Stimulated activated CD8-positive, alpha-beta memory T cell treated with anti-CD3 and anti-CD28 coated beads, Interleukin-7, amount 100 ng/mL, for 4 hours (primary cell): ENCODE measurements around the gene TBL2.
"Not testable (repeated sequence)": the region's sequence is repeated elsewhere in the genome, so short reads cannot be mapped to it uniquely, and the experiment has no call there.

Source experiments
- DNase-seq, 2 donors: peaks; one replicate each; pipeline ENCODE4 v3.0.0-alpha.2; 2020; ENCODE audit warnings: low read depth in 2 of 2

TBL2 gene, protein sequence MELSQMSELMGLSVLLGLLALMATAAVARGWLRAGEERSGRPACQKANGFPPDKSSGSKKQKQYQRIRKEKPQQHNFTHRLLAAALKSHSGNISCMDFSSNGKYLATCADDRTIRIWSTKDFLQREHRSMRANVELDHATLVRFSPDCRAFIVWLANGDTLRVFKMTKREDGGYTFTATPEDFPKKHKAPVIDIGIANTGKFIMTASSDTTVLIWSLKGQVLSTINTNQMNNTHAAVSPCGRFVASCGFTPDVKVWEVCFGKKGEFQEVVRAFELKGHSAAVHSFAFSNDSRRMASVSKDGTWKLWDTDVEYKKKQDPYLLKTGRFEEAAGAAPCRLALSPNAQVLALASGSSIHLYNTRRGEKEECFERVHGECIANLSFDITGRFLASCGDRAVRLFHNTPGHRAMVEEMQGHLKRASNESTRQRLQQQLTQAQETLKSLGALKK

DNA sequence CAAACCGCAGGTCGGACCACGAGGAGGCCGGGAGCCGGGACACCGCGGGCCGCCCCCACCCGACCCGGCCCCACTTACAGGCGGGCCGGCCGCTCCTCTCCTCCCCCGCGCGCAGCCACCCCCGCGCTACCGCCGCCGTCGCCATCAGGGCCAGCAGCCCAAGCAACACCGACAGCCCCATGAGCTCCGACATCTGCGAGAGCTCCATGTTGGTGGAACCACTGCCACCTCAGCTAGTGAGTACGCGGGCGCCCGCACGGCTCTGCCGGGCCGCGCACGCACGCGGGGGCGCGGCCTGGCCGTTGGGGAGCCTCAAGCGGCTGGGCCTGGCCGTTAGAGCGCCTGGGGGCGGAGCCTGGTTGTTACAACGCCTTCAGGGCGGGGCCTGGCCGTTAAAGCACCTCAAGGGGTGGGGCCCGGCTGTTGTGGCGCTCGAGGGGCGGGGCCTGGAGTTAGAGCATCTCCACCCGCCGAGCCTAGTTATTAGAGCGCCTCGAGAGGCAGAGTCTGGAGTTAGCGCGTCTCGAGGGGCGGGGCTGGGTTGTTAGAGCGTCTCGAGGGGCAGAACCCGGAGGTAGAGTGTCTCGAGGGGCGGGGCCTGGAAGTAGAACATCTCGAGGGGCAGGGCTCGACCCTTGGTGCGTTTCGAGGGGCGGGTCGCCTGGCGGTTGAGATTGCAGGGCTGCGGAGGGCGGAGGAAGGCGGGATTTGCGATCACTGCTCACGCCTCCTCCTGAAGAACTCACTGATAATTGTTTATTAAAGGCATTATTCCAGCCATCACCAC, at the start of gene TBL2:
Gene TBL2, minus strand, starts transcription at position 238 of the 787 bp plus-strand sequence. Its CDS starts 30 bp downstream, at position 208.
- peak; percentile 96 to 97 for DNase-seq

DNA sequence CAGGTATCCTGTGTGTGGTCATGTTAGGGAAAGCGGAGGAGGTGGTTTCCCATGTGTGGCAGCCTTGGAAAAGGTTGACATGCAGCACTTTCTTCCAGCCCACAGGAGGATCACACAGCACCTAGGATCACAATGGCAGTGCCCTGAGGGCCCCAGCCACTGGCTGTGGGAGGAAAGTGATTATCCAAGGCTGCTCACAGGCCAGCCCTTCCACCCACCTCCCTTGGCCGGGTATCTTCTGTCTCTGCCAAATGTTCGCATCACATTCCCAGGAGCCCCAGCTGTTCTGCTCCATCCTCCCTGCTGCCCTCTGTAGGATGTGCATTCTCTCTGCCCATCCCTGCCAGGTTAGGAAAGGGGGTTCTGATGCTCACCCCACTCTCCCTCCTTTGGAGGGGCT, 48.4 kb upstream of the TBL2 start:
- DNase-seq: no peak

DNA sequence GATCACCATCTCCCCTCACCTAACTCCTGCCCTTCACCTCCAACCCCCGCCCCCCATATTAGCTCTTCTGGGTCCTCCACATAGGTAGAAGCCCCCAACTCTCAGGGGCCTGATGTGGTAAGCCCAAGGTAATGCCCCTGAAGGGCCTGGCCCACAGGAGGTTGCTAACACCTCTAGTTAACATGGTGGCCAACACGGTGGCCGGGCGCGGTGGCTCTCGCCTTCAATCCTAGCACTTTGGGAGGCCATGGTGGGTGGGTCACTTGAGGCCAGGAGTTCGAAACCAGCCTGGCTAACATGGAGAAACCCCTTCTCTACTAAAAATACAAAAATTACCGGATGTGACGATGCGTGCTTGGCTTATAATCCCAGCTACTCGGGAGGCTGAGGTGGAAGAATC, 46.9 kb upstream of the TBL2 start:
- no peak for DNase-seq

DNA sequence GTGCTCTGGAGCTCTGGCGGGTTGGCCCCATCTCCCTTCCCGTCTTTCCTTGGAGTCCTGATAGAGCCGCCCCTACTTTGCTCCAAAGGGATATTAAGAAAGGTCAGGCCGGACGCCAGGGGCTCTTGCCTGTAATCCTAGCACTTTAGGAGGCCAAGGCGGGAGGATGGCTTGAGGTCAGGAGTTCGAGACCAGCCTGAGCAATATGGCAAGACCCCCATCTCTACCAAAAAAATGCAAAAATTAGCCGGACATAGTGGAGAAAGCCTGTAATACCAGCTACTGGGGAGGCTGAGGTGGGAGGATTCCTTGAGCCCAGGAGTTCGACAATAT, 46.3 kb upstream of the TBL2 start:
- DNase-seq: no peak

DNA sequence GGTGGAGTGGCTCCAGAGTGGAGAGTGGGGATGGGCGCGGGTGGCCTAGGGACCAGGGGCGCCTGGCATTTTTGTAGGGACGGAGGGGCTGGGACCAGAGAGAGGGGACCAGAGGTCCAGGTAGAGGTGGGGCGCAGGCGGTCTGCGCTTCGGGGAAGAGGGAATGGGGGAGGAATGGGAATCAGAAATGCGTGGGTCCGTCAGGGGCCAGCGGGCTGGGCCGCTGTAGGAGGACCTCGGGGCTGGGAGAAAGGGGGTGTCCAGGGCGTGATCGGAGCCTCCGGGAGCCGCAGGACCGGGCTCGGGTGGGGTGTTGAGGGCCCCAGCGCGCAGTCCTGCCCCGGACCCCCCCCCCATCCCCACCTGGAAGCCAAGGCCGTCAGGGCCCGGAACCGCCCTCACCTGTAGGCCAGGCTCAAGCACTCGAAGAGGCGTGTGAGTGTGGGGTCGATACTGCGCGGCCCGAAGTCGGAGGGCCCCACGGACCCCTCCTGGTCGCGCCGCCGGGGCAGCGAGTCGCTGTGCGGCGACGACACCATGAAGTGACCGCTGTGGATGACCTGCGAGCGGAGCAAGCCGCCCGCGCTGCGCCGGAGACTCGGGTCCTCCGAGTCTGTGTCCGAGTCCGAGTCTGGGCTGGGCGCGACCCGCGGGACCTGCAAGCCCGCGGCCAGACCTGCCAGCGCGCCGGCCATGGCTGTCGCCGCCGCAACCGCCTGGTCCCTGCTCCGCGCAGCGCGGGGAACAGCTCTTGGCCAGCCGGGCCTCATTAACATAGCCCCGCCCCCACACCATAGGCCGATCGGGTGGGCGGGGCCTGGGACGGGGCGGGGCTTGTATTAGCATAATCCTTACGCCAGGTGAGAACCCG, 45.7 kb upstream of the TBL2 start, which contains the start of gene MLXIPL:
Gene MLXIPL, minus strand, starts transcription at position 725 of the 871 bp plus-strand sequence. Its CDS starts 30 bp downstream, at position 695.
- peak in 1 of 2 donors; percentile 36 for DNase-seq

DNA sequence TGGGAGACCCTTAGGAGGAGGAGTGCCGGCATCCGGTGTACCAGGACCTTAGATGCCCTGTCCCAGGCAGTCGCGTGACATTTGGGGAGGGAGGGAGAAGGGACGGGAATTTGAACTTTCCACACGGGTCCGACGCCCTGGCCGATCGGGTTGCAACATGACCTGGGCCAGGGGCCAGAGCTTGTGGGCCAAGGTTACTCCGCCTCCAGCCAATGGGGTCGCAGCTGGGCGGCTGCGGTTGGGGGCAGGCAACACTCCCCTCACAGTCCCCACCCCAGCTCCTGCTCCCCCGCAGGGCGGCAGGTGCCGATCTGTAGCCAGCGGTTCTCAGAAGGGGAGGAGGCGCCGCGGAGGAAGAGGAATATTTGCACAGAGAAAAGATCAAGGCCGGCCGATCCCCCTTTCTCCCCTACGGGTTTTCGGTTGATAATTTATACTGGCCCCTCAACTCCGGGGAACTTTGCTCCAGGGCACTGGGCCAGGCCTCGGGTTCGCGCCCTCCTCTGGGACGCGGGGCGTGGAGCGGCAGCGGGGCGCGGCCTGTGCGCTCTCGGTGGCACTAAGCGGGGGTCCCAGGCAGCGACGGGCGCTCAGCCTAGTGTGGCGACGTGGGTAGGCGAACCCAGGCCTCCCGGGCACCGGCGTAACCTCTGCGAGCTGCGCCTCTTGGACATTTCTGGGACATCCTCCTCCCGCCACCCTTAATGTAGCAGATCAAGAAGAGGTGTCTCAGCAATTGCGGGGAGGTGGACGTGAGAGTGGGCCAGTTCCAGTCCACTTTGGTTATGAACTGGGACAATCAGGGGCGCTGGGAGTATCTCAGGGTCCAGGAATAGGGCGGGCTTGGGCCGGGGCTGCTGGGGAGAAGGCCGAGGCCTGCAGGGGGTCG, 44.8 kb upstream of the TBL2 start:
- no peak for DNase-seq

DNA sequence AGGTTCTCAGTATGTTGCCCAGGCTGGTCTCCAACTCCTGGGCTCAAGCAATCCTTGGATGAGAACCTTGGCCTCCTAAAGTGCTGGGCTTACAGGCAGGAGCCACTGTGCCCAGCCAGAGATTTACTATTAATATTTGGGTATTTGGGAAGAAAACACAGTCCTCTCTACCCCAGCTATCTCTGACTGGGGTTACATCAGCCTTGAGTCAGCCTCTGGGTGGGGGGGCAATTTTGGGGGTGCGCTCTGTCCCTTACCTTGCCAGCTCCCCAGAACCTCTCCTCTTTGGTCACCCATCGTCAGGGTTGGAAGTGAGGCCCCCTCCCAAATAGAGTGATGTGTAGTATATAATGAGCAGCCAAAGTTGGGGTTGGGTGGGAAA, 44.1 kb upstream of the TBL2 start:
- DNase-seq: no peak

DNA sequence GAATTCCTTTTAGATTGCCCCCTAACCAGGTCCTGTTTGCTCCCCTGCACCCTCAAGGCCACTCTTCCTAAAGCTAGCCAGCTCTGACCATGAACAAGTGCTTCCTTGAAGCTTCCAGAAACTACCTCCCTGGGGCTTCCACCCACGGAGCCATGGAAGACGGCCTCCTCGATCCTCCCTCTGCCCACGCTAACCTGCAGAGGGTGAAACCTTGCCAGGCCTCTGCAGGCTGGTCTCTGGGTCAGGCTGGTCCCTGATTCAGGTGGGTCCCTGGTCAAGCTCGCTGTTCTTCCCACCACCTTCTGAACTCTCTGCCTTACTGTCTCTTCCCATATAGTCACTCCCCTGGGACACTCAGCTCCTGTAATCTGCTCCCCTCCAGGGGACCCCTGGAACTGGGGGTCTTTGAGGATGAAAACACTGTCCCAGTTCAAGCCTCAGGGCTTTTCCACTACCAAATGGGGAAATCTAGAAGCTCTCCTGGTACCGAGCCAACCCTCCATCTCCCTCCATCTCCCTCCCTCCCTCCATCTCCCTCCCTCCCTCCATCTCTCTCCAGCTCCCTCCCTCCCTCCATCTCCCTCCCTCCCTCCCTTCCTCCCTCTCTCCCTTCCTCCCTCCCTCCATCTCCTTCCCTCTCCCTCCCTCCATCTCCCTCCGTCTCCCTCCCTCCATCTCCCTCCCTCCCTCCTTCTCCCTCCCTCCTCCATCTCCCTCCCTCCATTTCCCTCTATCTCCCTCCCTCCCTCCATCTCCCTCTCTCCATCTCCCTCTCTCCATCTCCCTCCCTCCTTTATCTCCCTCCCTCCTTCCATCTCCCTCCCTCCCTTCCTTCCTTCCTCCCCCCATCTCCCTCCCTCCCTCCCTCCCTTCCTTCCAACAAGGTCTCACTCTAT, 43.0 kb upstream of the TBL2 start:
- no peak for DNase-seq

DNA sequence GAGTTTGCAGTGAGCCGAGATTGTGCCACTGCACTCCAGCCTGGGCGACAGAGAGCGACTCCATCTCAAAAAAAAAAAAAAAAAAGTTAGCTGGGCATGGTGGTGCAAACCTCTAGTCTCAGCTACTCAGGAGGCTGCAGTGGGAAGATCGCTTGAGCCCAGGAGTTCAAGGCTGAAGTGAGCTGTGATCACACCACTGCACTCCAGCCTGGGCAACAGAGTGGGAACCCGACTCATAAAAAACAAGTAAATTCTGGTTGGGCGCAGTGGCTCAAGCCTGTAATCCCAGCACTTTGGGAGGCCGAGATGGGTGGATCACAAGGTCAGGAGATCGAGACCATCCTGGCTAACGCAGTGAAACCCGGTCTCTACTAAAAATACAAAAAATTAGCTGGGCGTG, 41.0 kb upstream of the TBL2 start:
- not testable (repeated sequence) for DNase-seq

DNA sequence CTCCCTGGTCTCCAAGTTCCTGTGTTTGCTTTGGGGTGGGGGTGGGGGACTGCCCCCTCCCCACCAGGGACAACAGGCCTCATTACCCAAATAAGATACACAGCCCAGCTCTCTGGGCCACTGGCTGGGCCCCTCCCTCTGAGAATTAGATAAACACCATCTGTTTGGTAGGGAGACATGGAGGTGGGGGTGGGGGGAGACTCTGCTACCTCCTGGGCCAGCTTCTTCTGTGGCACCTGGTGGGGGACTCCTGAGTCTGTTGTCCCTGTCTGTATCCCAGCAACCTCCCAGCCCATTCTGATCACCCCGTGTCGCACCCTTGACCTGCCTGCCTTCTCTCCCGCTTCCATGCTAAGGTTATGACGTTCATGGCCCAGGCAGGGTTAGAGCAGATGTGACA, 40.2 kb upstream of the TBL2 start:
- DNase-seq: no peak

DNA sequence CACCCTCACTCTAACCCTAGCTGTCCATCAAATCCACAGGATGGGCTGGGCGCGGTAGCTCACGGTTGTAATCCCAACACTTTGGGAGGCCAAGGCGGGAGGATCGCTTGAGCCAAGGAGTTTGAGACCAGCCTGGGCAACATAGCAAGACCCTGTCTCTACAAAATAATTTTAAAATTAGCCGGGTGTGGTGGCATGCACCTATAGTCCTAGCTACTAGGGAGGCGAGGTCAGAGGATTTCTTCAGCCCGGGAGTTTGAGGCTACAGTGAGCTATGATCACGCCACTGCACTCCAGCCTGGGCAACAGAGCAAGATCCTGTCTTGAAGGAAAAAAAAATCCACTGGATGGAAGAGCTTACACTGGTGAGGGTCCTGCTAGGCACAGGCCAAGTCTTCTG, 39.1 kb upstream of the TBL2 start:
- not testable (repeated sequence) for DNase-seq

DNA sequence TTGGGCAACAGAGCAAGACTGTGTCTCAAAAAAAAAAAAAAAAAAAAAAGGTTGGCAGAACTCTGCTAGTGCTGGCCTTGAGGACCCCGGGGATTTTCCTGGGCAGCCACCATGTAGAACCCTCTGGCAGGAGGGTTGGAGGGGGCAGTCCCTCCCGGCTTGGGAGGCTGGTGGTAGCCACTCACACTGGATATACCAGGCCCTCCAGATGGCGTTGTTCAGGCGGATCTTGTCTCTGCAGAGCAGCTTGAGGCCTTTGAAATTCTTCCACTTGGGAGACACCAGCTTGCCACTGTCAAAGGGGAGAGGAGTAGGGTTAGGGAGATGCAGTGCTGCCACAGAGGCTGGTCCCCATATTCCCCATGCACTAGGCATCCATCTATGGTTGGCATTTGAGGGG, 37.5 kb upstream of the TBL2 start:
- DNase-seq: no peak

DNA sequence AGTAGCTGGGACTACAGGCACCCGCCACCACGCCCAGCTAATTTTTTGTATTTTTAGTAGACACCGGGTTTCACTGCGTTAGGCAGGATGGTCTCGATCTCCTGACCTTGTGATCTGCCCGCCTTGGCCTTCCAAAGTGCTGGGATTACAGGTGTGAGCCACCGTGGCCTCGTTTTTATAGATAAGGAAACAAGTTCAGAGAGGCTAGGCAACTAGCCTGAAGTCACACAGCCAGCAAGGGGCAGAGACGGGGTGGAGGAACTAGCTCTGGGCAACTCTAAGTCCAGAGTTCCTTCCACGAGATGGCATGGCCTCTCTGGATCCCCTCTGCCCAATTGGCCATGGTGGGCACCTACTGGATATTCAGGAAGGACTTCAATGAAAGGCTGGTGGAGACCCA, 36.6 kb upstream of the TBL2 start:
- DNase-seq: not testable (repeated sequence)

DNA sequence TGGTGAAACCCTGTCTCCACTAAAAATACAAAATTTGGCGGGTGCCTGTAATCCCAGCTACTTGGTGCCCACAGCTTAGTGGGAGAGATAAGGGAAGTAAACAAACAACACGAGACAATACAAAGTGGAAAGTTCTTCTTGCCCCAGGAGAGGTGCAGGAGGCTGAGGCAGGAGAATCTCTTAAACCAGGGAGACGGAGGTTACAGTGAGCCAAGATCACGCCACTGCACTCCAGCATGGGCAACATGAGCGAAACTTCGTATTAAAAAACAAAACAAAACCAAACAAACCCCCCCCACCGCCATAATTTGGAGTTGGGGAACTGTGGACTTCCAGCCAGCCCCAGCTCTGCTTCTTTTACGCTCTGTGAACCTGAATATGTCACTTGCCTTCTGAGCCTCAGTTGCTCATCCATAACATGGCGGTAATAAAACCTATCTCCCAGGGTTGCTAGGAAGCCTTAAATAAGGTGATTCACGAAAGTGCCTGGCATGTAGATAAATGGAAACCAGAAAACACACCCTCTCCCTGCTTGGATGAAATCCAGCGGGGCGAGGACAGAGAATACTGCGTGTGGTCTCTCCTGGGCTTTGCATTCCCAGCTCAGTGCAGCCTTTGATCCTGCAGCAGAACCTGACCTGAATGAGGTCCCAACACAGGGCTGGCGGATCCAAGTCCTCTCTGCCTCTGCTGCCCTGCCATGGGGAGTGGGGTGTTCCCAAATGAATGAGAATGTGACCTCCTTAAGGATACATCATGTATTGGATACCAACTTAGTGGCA, 35.8 kb upstream of the TBL2 start:
- DNase-seq: no peak

DNA sequence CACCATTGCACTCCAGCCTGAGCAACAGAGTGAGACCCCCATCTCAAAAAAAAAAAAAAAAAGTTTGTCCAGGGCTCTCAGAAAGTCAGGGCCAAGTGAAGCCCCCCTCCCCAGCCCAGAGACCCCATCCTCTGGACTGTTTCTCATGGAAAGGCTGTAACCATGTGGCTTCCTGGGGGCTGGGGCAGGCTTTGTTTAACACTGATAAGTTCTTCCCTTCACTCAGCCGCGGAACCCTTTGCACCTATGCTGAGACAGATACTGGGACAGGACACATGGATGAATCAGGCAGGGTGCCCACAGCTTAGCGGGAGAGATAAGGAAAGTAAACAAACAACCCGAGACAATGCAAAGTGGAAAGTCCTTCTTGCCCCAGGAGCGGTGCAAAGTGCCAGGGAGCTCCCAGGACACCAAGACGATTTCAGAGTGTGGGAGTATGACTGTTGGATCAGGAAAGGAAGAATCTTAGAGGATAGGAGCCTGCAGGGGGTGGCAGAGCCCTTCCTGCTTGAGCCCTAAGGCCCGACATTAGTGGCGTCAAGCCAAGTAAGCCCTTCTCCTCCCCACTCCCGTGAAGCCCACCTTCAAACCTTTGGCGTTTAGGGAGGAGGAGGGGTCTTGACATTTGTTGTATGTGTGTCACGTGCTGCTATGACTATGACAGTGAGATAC, 34.4 kb upstream of the TBL2 start:
- no peak for DNase-seq

DNA sequence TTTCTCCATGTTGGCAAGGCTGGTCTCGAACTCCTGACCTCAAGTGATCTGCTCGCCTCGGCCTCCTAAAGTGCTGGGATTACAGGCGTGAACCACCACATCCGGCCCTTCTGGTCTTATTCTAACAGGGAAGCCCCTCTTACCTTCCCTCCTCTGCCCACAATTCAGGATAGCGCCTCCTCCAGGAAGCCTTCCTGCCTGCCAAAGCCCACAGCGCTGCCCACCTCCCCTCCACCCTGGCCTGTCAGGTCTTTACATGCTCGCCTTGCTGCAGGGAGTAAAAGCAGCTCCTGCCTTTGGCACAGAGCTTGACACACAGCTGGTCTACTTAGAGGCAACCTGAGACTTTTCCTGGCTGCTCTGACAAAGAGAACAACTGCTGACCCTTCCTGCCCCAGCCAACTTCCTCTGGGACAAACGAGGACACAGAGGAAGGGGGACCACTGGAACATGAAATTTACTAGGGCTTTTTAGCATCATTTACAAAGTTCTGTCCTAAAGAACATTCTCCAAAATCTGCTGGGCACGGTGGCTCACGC, 32.7 kb upstream of the TBL2 start:
- DNase-seq: no peak

DNA sequence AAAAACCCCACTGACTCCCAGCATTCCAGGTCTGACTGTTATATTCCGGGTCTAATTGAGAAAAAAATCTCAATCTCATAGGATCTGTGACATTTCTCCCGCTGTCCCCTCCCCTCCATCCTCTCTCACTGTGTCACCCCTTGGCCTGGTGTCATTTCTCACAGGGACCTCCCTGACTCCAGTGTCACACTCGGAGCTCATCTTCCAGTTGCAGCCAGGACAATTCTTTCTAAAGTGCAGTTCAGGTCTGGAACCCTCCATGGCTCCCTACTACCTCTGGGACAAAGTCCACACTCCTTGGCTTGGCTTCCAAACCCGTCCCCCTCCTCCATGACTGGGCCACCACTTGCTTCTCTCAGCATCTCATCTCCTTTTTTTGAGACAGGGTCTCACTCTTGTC, 31.7 kb upstream of the TBL2 start:
- DNase-seq: no peak

DNA sequence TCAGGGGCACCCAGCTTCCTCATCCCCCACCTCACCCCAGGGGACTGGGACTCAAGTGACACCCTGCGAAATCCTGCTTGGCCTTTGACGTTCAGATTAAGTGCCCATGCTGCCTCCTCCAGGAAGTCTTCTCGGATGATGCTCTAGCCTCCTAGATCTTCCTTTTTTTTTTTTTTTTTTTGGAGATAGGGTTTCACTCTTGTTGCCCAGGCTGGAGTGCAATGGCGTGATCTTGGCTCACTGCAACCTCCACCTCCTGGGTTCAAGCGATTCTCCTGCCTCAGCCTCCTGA, 29.3 kb upstream of the TBL2 start:
- not testable (repeated sequence) for DNase-seq
